NT2/D1 (cell line): Measurements from ENCODE around the gene OTOS.

Source experiments
- DNase-seq: peaks from one replicate; pipeline ENCODE4 v3.0.0-alpha.2; 2011; ENCODE audit warnings: low read depth, low spot score
- H3K27me3 ChIP-seq: 2 replicates; pipeline ENCODE4 v1.6.0; 2011; ENCODE audit warnings: mild to moderate bottlenecking; ENCODE audit not compliant: insufficient read length, insufficient read depth
- H3K36me3 ChIP-seq: 2 replicates; pipeline ENCODE4 v1.6.1; 2011; ENCODE audit warnings: mild to moderate bottlenecking, low read length, mixed read lengths; ENCODE audit not compliant: insufficient read depth, insufficient read length
- H3K4me1 ChIP-seq: 2 replicates; pipeline ENCODE4 v1.5.1; 2011; ENCODE audit not compliant: insufficient read depth, insufficient read length
- H3K4me3 ChIP-seq: 2 replicates; pipeline ENCODE4 v1.5.1; 2011; ENCODE audit warnings: low read depth; ENCODE audit not compliant: insufficient read length
- H3K9ac ChIP-seq: 2 replicates; pipeline ENCODE4 v1.6.0; 2011; ENCODE audit warnings: low read depth; ENCODE audit not compliant: insufficient read length
- H3K9me3 ChIP-seq: 2 replicates; pipeline ENCODE4 v1.5.1; 2011; ENCODE audit warnings: mild to moderate bottlenecking, low read length; ENCODE audit not compliant: insufficient read depth
- SUZ12 ChIP-seq: IDR thresholded peaks from 2 replicates; pipeline ENCODE4 v1.6.1; 2011; ENCODE audit not compliant: insufficient read length, insufficient read depth; ENCODE audit errors: extremely low read depth
- YY1 ChIP-seq: IDR thresholded peaks from 2 replicates; pipeline ENCODE4 v1.6.1; 2011; ENCODE audit not compliant: insufficient read length, insufficient read depth
- ZNF274 ChIP-seq: IDR thresholded peaks from 2 replicates; pipeline ENCODE4 v1.6.1; 2011; ENCODE audit warnings: mild to moderate bottlenecking, low read depth, low read length

The OTOS gene

DNA sequence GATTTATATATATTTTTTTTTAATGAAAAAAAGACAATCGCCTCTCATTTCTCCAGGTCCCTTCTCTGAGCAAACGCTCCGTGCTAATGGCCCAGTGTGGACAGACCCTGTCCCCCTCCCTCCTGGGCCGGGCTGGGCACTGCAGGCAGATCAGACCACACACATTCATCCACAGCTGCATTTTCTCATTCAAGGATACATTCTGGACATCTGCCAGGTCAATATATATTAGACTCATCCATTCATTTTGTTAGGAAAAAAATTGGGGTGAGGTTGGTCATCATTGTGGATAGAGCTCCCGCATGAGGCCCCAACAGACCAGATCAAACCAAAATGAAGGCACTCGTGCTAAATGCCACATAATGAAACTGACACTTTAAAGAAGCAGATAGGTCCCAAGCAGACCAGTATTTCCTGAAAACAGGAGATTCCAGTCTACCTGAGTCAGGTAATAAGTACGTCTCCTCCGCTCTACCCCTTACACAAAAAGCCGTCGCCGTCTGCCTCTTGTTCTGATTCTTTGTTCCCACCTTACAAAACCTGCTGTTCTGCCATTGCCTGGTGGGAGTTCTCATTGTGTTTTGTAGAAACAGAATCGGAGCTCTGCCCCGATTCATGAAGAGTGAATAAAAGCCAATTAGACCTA, 15.4 kb upstream of the OTOS start:
- Histone ChIP-seq H3K4me3 (no peak overlapping the region), H3K4me1 (peaks cover 4% of the 10 kb centered on the region), H3K27me3 (peaks cover 4% of the 10 kb centered on the region), H3K9ac (no peak overlapping the region), H3K36me3 (no peaks in the 10 kb centered on the region), H3K9me3 (no peaks in the 10 kb centered on the region)
- TF ChIP-seq ZNF274: no peak
- no peak for TF ChIP-seq SUZ12
- DNase-seq: no peak

DNA sequence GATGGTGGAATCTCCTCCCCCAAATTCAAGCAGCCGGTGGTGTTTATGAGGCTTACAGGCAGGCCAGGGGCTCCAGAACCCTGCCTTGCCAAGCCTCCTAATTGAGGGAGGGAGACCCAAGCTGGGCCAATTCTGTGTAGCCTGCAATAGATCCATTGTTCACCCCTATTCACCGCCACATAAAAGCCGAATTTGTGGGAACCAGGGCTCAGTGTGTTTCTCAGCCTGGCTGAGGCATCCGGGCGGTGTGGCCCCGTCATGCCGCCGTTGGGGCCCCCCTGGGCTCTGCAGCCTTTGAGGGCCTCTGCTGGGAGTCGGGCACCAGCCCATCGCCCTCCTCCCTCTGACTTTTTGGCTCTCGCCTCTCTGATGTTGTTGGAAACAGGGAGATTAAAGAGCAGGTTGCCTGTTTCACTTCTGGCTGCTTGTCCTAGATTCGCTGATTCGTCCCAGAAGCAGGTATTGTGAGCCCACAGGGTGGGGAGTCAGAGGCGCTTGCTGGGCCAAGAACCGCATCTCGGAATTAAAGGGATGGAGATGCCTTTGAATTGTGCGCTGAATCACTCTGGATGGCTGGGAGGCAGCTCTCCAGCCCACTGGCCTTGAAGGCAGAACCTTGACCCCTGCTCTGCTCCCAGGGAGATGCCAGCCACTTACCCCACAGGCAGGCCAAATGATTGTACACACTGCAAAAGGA, 14.7 kb upstream of the OTOS start:
- Histone ChIP-seq H3K27me3 (peaks cover 4% of the 10 kb centered on the region), H3K9me3 (no peaks in the 10 kb centered on the region), H3K9ac (no peak overlapping the region), H3K4me1 (peaks cover 4% of the 10 kb centered on the region), H3K36me3 (no peaks in the 10 kb centered on the region), H3K4me3 (no peak overlapping the region)
- DNase-seq: no peak
- TF ChIP-seq SUZ12 (no peak), ZNF274 (no peak), YY1 (no peak)

DNA sequence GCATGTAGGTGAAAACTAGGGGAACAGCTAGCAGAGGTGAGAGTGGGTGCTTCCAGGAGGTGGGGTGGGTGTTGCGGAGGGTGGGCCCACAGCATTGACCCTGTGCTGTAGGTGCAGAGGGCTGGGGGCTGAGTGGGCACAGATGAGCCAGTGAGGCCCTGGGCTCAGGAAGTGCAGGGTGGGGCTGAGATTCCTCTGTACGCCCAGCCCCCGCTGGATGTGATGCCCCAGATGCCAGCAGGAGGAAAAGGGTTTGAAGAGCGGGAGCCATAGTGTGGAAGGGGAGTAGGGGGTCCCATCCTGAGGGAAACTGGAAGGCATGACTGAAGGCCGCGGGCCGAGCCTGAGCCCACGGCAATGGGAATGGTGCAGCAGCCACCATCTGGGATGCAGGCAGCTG, 14.1 kb upstream of the OTOS start:
- Histone ChIP-seq H3K36me3 (no peaks in the 10 kb centered on the region), H3K4me3 (no peak overlapping the region), H3K27me3 (peaks cover 4% of the 10 kb centered on the region), H3K9me3 (no peaks in the 10 kb centered on the region), H3K4me1 (peaks cover 4% of the 10 kb centered on the region), H3K9ac (no peak overlapping the region)
- no peak for DNase-seq
- TF ChIP-seq ZNF274 (no peak), SUZ12 (no peak), YY1 (no peak)

DNA sequence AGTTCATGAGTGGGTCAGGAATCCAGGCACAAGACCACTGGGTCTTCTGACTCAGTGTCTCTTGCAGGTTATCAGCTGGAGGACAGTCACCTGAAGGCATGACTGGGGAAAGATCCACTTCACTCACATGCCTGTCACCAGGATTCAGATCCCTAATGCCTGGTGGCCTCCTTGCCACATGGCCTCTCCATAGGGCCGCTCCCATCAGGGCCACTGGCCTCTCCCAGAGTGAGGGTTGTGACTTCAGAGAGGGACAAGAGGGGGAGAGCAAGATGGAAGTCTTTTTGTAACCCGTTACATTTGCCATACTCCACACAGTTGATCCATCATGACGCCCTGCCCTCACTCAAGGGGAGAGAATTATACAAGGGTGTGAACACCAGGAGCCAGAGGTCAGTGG, 13.0 kb upstream of the OTOS start:
- H3K9me3 ChIP-seq: no peaks in the 10 kb centered on the region
- no peak overlapping the region for H3K9ac ChIP-seq
- H3K27me3 ChIP-seq: peaks cover 4% of the 10 kb centered on the region
- H3K4me3 ChIP-seq: no peak overlapping the region
- TF ChIP-seq ZNF274 (no peak), SUZ12 (no peak), YY1 (no peak)
- no peaks in the 10 kb centered on the region for H3K36me3 ChIP-seq
- peaks cover 4% of the 10 kb centered on the region for H3K4me1 ChIP-seq
- no peak for DNase-seq

DNA sequence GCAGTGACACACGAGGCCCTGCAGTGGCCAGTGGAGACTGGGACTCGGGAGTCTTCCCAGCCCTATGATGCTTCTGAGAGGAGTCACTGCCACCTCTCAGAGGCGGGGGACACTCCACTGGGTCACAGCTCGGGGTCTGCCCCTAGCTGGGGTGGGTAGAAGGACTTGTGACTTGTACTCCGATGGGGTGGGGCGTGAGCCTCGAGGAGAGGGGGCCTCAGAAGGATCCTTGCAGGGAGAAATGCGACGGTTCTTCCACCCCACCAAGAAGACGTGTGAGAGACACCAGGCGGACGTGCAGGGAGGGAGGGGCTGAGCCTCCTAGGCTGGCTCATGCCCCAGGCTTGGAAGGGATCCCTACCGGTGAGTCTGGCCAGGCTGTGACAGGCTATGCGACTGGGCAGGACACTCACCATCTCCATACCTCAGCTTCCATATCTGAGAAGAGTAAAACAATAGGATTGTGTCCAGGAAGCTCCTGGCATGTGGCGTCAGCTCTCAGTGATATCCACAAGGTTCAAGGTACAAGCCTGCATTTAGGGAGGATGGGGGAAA, 11.1 kb upstream of the OTOS start:
- H3K36me3 ChIP-seq: no peaks in the 10 kb centered on the region
- H3K27me3 ChIP-seq: peaks cover 4% of the 10 kb centered on the region
- no peaks in the 10 kb centered on the region for H3K9me3 ChIP-seq
- TF ChIP-seq ZNF274: no peak
- no peak for TF ChIP-seq SUZ12
- TF ChIP-seq YY1: no peak
- peaks cover 4% of the 10 kb centered on the region for H3K4me1 ChIP-seq
- no peak overlapping the region for H3K4me3 ChIP-seq
- no peak overlapping the region for H3K9ac ChIP-seq
- DNase-seq: no peak

DNA sequence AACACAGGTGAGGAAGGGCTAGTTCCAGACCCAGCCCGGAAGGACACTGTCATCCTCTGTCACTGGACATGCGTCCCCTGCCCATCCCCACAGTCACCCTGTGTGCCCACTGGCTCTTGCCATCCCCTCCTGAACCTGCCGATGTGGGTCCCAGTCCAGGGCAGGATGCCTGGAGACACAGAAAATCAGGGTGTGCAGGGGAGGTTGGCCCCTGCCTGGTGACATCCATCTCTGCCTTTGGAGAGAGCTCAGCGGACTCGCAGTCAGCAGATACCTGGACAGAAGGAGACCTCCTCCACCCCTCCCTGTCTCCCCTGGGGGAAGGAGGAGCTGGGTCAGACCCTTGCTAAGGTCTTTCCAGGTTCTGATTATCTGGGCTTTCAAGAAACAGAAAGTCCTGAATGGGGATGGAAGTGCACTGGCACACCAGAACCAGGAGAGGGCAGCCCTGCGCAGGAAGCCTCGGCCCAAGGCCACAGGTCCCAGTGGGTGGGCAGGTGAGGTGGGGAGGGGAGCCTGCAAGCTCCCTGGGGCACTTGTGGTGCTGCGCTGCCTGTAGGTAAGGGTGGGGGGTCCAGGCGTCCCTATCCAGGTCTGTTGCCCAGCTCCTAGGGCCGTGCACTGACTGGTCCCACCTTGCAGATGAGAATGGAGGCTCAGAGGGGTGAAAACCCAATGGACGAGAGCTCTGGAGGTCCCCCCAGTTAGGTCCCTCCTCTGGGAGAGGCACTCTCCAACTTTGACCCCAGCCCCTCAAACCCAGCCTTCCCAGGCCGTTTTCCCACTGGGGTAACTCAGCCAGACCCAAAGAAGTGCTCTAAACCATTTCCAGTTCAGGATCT, 9.7 kb upstream of the OTOS start:
- H3K27me3 ChIP-seq: peaks cover 4% of the 10 kb centered on the region
- no peaks in the 10 kb centered on the region for H3K9me3 ChIP-seq
- DNase-seq: peak; percentile 33
- TF ChIP-seq YY1 (no peak), ZNF274 (no peak), SUZ12 (no peak)
- H3K9ac ChIP-seq: peak overlapping the region; percentile 47
- H3K4me1 ChIP-seq: peaks cover under 1% of the 10 kb centered on the region
- no peaks in the 10 kb centered on the region for H3K36me3 ChIP-seq
- H3K4me3 ChIP-seq: no peak overlapping the region

DNA sequence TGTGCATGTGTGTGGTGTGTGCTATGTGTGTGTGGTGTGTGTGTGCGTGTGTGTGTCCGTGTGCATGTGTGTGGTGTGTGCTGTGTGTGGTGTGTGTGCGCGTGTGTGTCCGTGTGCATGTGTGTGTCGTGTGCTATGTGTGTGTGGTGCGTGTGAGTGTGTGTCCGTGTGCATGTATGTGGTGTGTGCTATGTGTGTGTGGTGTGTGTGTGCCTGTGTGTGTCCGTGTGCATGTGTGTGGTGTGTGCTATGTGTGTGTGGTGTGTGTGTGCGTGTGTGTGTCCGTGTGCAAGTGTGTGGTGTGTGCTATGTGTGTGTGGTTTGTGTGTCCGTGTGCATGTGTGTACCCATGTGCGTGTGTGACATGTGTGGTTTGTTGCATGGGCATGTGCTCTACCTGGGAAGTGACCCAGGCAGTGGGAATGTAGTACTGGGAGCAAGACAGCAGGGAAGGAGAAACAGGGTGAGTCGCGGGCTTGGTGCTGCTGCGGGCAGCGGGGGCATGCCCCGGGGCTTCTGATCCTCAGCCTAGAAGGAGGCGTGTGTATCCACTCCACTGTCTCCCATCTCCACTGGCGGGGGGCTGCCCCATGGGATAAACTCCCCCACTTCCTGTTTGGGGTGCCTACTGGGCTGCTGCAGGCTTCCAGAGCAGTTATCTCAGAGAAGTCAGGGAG, 7.6 kb upstream of the OTOS start:
- H3K9ac ChIP-seq: no peak overlapping the region
- H3K27me3 ChIP-seq: no peaks in the 10 kb centered on the region
- H3K36me3 ChIP-seq: no peaks in the 10 kb centered on the region
- TF ChIP-seq SUZ12 (no peak), YY1 (no peak), ZNF274 (no peak)
- peaks cover 8% of the 10 kb centered on the region for H3K4me1 ChIP-seq
- no peaks in the 10 kb centered on the region for H3K9me3 ChIP-seq
- H3K4me3 ChIP-seq: no peak overlapping the region
- no peak for DNase-seq
